MCF 10A (cell line): ENCODE results near the gene MSANTD4. TPM values are rescaled to one million over a fixed set of nuclear protein-coding genes. Genes with fewer than 3 reads are reported as not detected.

ENCODE experiments used
- BruUV-seq: library from RNA; stranded (reverse); fragments of 400-500 nt; replicated peaks from 2 replicates; lab custom pipeline; 2021; lab: Mats Ljungman, UMichigan
- CTCF ChIA-PET: fragments of 300-600 bp; sonication (Branson Sonifier 250); formaldehyde crosslinking; extraction: SDS; loops from one replicate; lab custom pipeline; 2021; ENCODE audit warnings: antibody characterized with exemption, inconsistent platforms; lab: Yijun Ruan, JAX
- POLR2A ChIA-PET: fragments of 300-600, 350-650 bp; sonication (Branson Sonifier 250); formaldehyde crosslinking; extraction: SDS; loops from one replicate; lab custom pipeline; 2020; ENCODE audit warnings: antibody characterized with exemption, inconsistent platforms; lab: Yijun Ruan, JAX
- DNase-seq: peaks from one replicate; pipeline ENCODE4 v3.0.0-alpha.2; 2018; ENCODE audit not compliant: unreplicated experiment
- H3K27ac Mint-ChIP-seq: one replicate; pipeline ENCODE4 v1.8.0; 2022; ENCODE audit warnings: mild to moderate bottlenecking, low read depth, mixed read lengths; ENCODE audit not compliant: unreplicated experiment
- H3K27me3 Mint-ChIP-seq: one replicate; pipeline ENCODE4 v1.8.0; 2022; ENCODE audit warnings: mixed read lengths; ENCODE audit not compliant: insufficient read depth, unreplicated experiment
- H3K36me3 Mint-ChIP-seq: one replicate; pipeline ENCODE4 v1.8.0; 2022; ENCODE audit warnings: mild to moderate bottlenecking, moderate library complexity, mixed read lengths; ENCODE audit not compliant: insufficient read depth, unreplicated experiment
- H3K4me1 Mint-ChIP-seq: one replicate; pipeline ENCODE4 v1.8.0; 2022; ENCODE audit warnings: mixed read lengths; ENCODE audit not compliant: insufficient read depth, unreplicated experiment
- H3K4me3 Mint-ChIP-seq: one replicate; pipeline ENCODE4 v1.8.0; 2022; ENCODE audit warnings: mild to moderate bottlenecking, moderate library complexity, mixed read lengths; ENCODE audit not compliant: unreplicated experiment
- H3K9me3 Mint-ChIP-seq: one replicate; pipeline ENCODE4 v1.8.0; 2022; ENCODE audit warnings: mixed read lengths; ENCODE audit not compliant: unreplicated experiment
- CTCF ChIP-seq: fragments of 200-600 bp; IDR thresholded peaks from one replicate; pipeline ENCODE4 v1.8.0; 2022; ENCODE audit warnings: antibody characterized with exemption, mild to moderate bottlenecking; ENCODE audit not compliant: unreplicated experiment
- intact Hi-C: fragments of 100-400 bp; cut with micrococcal nuclease; formaldehyde crosslinking; loops from 2 replicates; pipeline ENCODE4 v1.14.1; 2022
- total RNA-seq: library from RNA; stranded (reverse); gene quantifications from 2 replicates; pipeline ENCODE4 v1.2.3, GENCODE V29; 2022

Gene MSANTD4
- total RNA-seq, 1 experiment from 2014 or later: 31.2 TPM

- Mint-ChIP-seq H3K4me1 (no peaks in the 10 kb centered on the region), H3K27me3 (no peaks in the 10 kb centered on the region), H3K4me3 (no peak overlapping the region), H3K36me3 (no peaks in the 10 kb centered on the region), H3K27ac (no peak overlapping the region), H3K9me3 (no peaks in the 10 kb centered on the region)
- POLR2A ChIA-PET: no interaction called here
- CTCF ChIA-PET: no interaction called here
- no peak for TF ChIP-seq CTCF
- no peak for DNase-seq
- no TSS peak for BruUV-seq
- intact Hi-C loops: no loop called here
These were observed 29.1 kb upstream of the MSANTD4 start for GRCh38 chr11:106051103-106051502.

GRCh38 chr11:106049727-106050476, 27.9 kb upstream of the MSANTD4 start:
- Mint-ChIP-seq H3K4me3 (no peak overlapping the region), H3K27me3 (no peaks in the 10 kb centered on the region), H3K4me1 (no peaks in the 10 kb centered on the region), H3K27ac (no peak overlapping the region), H3K36me3 (no peaks in the 10 kb centered on the region), H3K9me3 (no peaks in the 10 kb centered on the region)
- ChIA-PET CTCF (no interaction called here), POLR2A (interaction anchor here (1.0 kb wide), 1 partner anchor 20 kb away, joined by 3 read pairs; no protein-coding TSS in a partner anchor)
- BruUV-seq: no TSS peak
- DNase-seq: no peak
- no peak for TF ChIP-seq CTCF
- intact Hi-C loops: no loop called here

- POLR2A ChIA-PET: no interaction called here
- H3K27me3 Mint-ChIP-seq: no peaks in the 10 kb centered on the region
These were observed 25.6 kb upstream of the MSANTD4 start for GRCh38 chr11:106047631-106048030.

GRCh38 chr11:106043540-106043939, 21.5 kb upstream of the MSANTD4 start:
- Mint-ChIP-seq H3K27ac (no peak overlapping the region), H3K4me3 (no peak overlapping the region), H3K9me3 (no peaks in the 10 kb centered on the region), H3K4me1 (no peaks in the 10 kb centered on the region), H3K36me3 (no peaks in the 10 kb centered on the region), H3K27me3 (no peaks in the 10 kb centered on the region)
- intact Hi-C loops: no loop called here
- no TSS peak for BruUV-seq
- ChIA-PET POLR2A (interaction anchor here (0.9 kb wide), 1 partner anchor 13 kb away, joined by 4 read pairs; no protein-coding TSS in a partner anchor), CTCF (no interaction called here)
- TF ChIP-seq CTCF: no peak
- no peak for DNase-seq

More at GRCh38 chr11:106047631-106048030, 25.6 kb upstream of the MSANTD4 start:
- no peak overlapping the region for H3K4me3 Mint-ChIP-seq
- intact Hi-C loops: no loop called here
- H3K36me3 Mint-ChIP-seq: no peaks in the 10 kb centered on the region
- BruUV-seq: no TSS peak
- DNase-seq: no peak
- TF ChIP-seq CTCF: no peak
- H3K4me1 Mint-ChIP-seq: no peaks in the 10 kb centered on the region
- H3K9me3 Mint-ChIP-seq: no peaks in the 10 kb centered on the region
- H3K27ac Mint-ChIP-seq: no peak overlapping the region
- CTCF ChIA-PET: no interaction called here
